H1 (cell line): ENCODE results near the gene ZNRF3.

Experiments
- CEBPB ChIP-seq: IDR thresholded peaks from 2 replicates; pipeline ENCODE4 v1.6.1; 2012; ENCODE audit warnings: low read depth, low read length
- CTCF ChIP-seq, 3 experiments: IDR thresholded peaks; 1 replicate in 2 of 3; 2 replicates in 1 of 3; pipeline versions ENCODE4 v1.5.1 to v1.6.1; 2011; ENCODE audit warnings: low read length in 3 of 3, mild to moderate bottlenecking in 3 of 3, inconsistent platforms in 2 of 3, low read depth in 1 of 3, moderate library complexity in 1 of 3; ENCODE audit not compliant: insufficient read depth in 1 of 3; ENCODE audit errors: control extremely low read depth in 1 of 3
- JUND ChIP-seq: IDR thresholded peaks from 2 replicates; pipeline ENCODE4 v1.6.1; 2011; ENCODE audit warnings: mild to moderate bottlenecking, improper control_type of control experiment, low read length
- POLR2A ChIP-seq, 2 experiments: IDR thresholded peaks; 1 replicate in 1 of 2; 2 replicates in 1 of 2; pipeline ENCODE4 v1.6.1; 2011; ENCODE audit warnings: low read depth in 2 of 2, low read length in 2 of 2, mild to moderate bottlenecking in 2 of 2; ENCODE audit errors: control extremely low read depth in 1 of 2
- TEAD4 ChIP-seq: IDR thresholded peaks from 2 replicates; pipeline ENCODE4 v1.6.1; 2012; ENCODE audit warnings: low read depth, low read length, inconsistent platforms, mixed read lengths
- ZNF274 ChIP-seq: IDR thresholded peaks from 2 replicates; pipeline ENCODE4 v1.7.0; 2012; ENCODE audit warnings: low read length, borderline replicate concordance; ENCODE audit errors: extremely low read depth

GRCh38 chr22:28989484-28989883 is 106.1 kb downstream of the ZNRF3 start:
- TF ChIP-seq CTCF (IDR thresholded peaks at IDR 0.05; ENCODE audit: control extremely low read depth in 1 of 3, insufficient read depth in 1 of 3, low read depth in 1 of 3, low read length in 3 of 3), result no peak
- TF ChIP-seq POLR2A (IDR thresholded peaks at IDR 0.05; ENCODE audit: control extremely low read depth in 1 of 2, low read depth in 2 of 2, low read length in 2 of 2), result no peak
- no peak for TF ChIP-seq JUND
- TF ChIP-seq TEAD4, result no peak
- no peak for TF ChIP-seq ZNF274
- no peak for TF ChIP-seq CEBPB
